HCT116 (cell line): ENCODE measurements around the gene CEP162. TPM values are rescaled to one million over a fixed set of nuclear protein-coding genes. Genes with fewer than 3 reads are reported as not detected.

Experiments used
- ATAC-seq: fragments of 200-7000 bp; cut with Tn5 transposase; 2 replicates; pipeline ENCODE4 v1.9.1; 2020; ENCODE audit warnings: mild to moderate bottlenecking, moderate library complexity
- BruUV-seq: library from RNA; stranded (reverse); fragments of 400-500 nt; replicated peaks from 2 replicates; lab custom pipeline; 2021; lab: Mats Ljungman, UMichigan
- CTCF ChIA-PET: fragments of 300-600 bp; sonication (Branson Sonifier 250); formaldehyde crosslinking; loops from one replicate; lab custom pipeline; 2021; ENCODE audit warnings: antibody characterized with exemption; lab: Charles Lee
- POLR2A ChIA-PET: fragments of 300-600, 350-600 bp; sonication (Branson Sonifier 250); formaldehyde crosslinking; loops from one replicate; lab custom pipeline; 2021; ENCODE audit warnings: antibody characterized with exemption; lab: Charles Lee
- RAD21 ChIA-PET, 2 experiments: fragments of 300-600 bp; sonication (Branson Sonifier 250); formaldehyde crosslinking; loops; one replicate each; lab custom pipeline; 2023; ENCODE audit warnings: low total read pairs in 2 of 2; ENCODE audit not compliant: uncharacterized antibody in 2 of 2, unreplicated experiment in 2 of 2, low non-redundant PET in 1 of 2; lab: Charles Lee
- DNase-seq: peaks from one replicate; pipeline ENCODE4 v3.0.0-alpha.2; 2010; ENCODE audit warnings: low read depth, low spot score
- H2AFZ ChIP-seq: fragments of 200-600 bp; shearing (Covaris generic), sonication (generic); 2 replicates; pipeline ENCODE4 v1.6.1; 2017; ENCODE audit warnings: low read depth, mixed run types, mixed read lengths, antibody characterized with exemption, low read length; ENCODE audit not compliant: poor library complexity, severe bottlenecking
- H3K27ac ChIP-seq: 2 replicates; pipeline ENCODE4 v1.5.1; 2012; ENCODE audit warnings: low read depth, low read length
- H3K27me3 ChIP-seq: fragments of 200-600 bp; sonication (generic); 2 replicates; pipeline ENCODE4 v1.6.1; 2016; ENCODE audit warnings: mixed run types, low read length, mixed read lengths; ENCODE audit not compliant: insufficient read depth
- H3K36me3 ChIP-seq, 2 experiments: fragments of 200-500 bp in 1 of 2; fragments of 200-600 bp in 1 of 2; sonication (Bioruptor generic) in 1 of 2; sonication (generic) in 1 of 2; 2 replicates each; pipeline versions ENCODE4 v1.5.1 to v1.6.1; 2014 to 2016; ENCODE audit warnings: low read length in 2 of 2, inconsistent platforms in 1 of 2, mixed read lengths in 1 of 2, mixed run types in 1 of 2; ENCODE audit not compliant: insufficient read depth in 2 of 2, control insufficient read depth in 1 of 2
- H3K4me1 ChIP-seq, 2 experiments: fragments of 200-600 bp in 1 of 2; sonication (generic) in 1 of 2; 2 replicates each; pipeline versions ENCODE4 v1.5.1 to v1.6.1; 2012 to 2017; ENCODE audit warnings: low read length in 2 of 2, inconsistent platforms in 1 of 2, mild to moderate bottlenecking in 1 of 2, mixed read lengths in 1 of 2, mixed run types in 1 of 2, moderate library complexity in 1 of 2; ENCODE audit not compliant: insufficient read depth in 2 of 2, control insufficient read depth in 1 of 2
- H3K4me2 ChIP-seq: fragments of 200-600 bp; sonication (generic); 2 replicates; pipeline ENCODE4 v1.6.1; 2017; ENCODE audit warnings: mixed run types, low read length, mixed read lengths
- H3K4me3 ChIP-seq, 2 experiments: fragments of 200-600 bp in 1 of 2; sonication (generic) in 1 of 2; replicated peaks in 1 of 2; 2 replicates each; pipeline ENCODE4 v1.5.1; 2011 to 2016; ENCODE audit warnings: low read length in 2 of 2, control low read depth in 1 of 2, low read depth in 1 of 2, mild to moderate bottlenecking in 1 of 2, mixed read lengths in 1 of 2, mixed run types in 1 of 2
- H3K79me2 ChIP-seq: fragments of 200-600 bp; sonication (generic); 2 replicates; pipeline ENCODE4 v1.6.1; 2017; ENCODE audit warnings: mild to moderate bottlenecking, mixed run types, low read length, moderate library complexity, mixed read lengths; ENCODE audit not compliant: insufficient read depth
- H3K9ac ChIP-seq: fragments of 200-600 bp; sonication (generic); 2 replicates; pipeline ENCODE4 v1.6.1; 2016; ENCODE audit warnings: low read length, mixed read lengths
- H3K9me2 ChIP-seq: fragments of 200-600 bp; sonication (generic), shearing (Covaris generic); 2 replicates; pipeline ENCODE4 v1.6.1; 2017; ENCODE audit warnings: mixed run types, mild to moderate bottlenecking, moderate library complexity; ENCODE audit not compliant: insufficient read depth
- H3K9me3 ChIP-seq, 2 experiments: fragments of 200-500 bp in 1 of 2; fragments of 200-600 bp in 1 of 2; sonication (Bioruptor generic) in 1 of 2; sonication (generic) in 1 of 2; 2 replicates each; pipeline ENCODE4 v1.6.1; 2014 to 2017; ENCODE audit warnings: low read length in 2 of 2, mixed read lengths in 2 of 2, inconsistent platforms in 1 of 2, low read depth in 1 of 2, mild to moderate bottlenecking in 1 of 2, mixed run types in 1 of 2, moderate library complexity in 1 of 2; ENCODE audit not compliant: control insufficient read depth in 1 of 2, insufficient read depth in 1 of 2
- H4K20me1 ChIP-seq: fragments of 200-600 bp; sonication (generic), shearing (Covaris generic); 2 replicates; pipeline ENCODE4 v1.6.1; 2017; ENCODE audit warnings: mixed run types, mild to moderate bottlenecking, moderate library complexity; ENCODE audit not compliant: insufficient read depth
- CBX3 ChIP-seq: IDR thresholded peaks from 2 replicates; pipeline ENCODE4 v1.6.1; 2012; ENCODE audit warnings: low read depth
- CEBPB ChIP-seq: IDR thresholded peaks from 2 replicates; pipeline ENCODE4 v1.6.1; 2012; ENCODE audit warnings: low read depth
- EZH2 ChIP-seq: fragments of 200-600 bp; sonication (generic); IDR thresholded peaks from 2 replicates; pipeline ENCODE4 v1.6.1; 2017; ENCODE audit warnings: antibody characterized with exemption, mixed run types
- EZH2phosphoT487 ChIP-seq: fragments of 200-600 bp; IDR thresholded peaks from 2 replicates; pipeline ENCODE4 v1.6.1; 2018; ENCODE audit warnings: antibody characterized with exemption, borderline replicate concordance
- POLR2A ChIP-seq: IDR thresholded peaks from 2 replicates; pipeline ENCODE4 v1.7.0; 2011; ENCODE audit warnings: borderline replicate concordance; ENCODE audit not compliant: insufficient read depth, insufficient read length; ENCODE audit errors: extremely low read depth
- POLR2AphosphoS5 ChIP-seq: IDR thresholded peaks from 2 replicates; pipeline ENCODE4 v1.6.1; 2011; ENCODE audit warnings: mild to moderate bottlenecking, low read depth, low read length, moderate library complexity
- SIN3A ChIP-seq: IDR thresholded peaks from 2 replicates; pipeline ENCODE4 v1.6.1; 2012; ENCODE audit warnings: low read depth
- SP1 ChIP-seq: IDR thresholded peaks from 2 replicates; pipeline ENCODE4 v1.6.1; 2012; ENCODE audit warnings: low read depth
- SRF ChIP-seq: IDR thresholded peaks from 2 replicates; pipeline ENCODE4 v1.6.1; 2012; ENCODE audit warnings: low read depth
- TCF7L2 ChIP-seq: IDR thresholded peaks from 2 replicates; pipeline ENCODE4 v1.7.0; 2011; ENCODE audit warnings: borderline replicate concordance, inconsistent platforms; ENCODE audit not compliant: insufficient read depth, insufficient read length; ENCODE audit errors: extremely low read depth
- YY1 ChIP-seq: IDR thresholded peaks from 2 replicates; pipeline ENCODE4 v1.6.1; 2011; ENCODE audit warnings: low read length, low read depth, moderate library complexity, mild to moderate bottlenecking; ENCODE audit not compliant: insufficient replicate concordance; ENCODE audit errors: extremely low read depth
- ZFX ChIP-seq: fragments of 450-650 bp; IDR thresholded peaks from 2 replicates; pipeline ENCODE4 v1.6.1; 2017
- ZNF274 ChIP-seq: fragments of 200-500 bp; sonication (Bioruptor generic); IDR thresholded peaks from 2 replicates; pipeline ENCODE4 v1.6.1; 2014; ENCODE audit warnings: mild to moderate bottlenecking, low read depth, low read length, inconsistent platforms
- intact Hi-C: fragments of 100-400 bp; cut with micrococcal nuclease; formaldehyde crosslinking; loops from 2 replicates; pipeline ENCODE4 v1.10.0; 2022
- total RNA-seq: library from RNA; stranded (reverse); gene quantifications from one replicate; pipeline ENCODE4 v1.2.1, GENCODE V29; 2021; ENCODE audit not compliant: unreplicated experiment
- TF ChIP-seq, protein P1 (sequence below): IDR thresholded peaks from 2 replicates; pipeline ENCODE4 v1.6.1; 2012

Gene CEP162
- total RNA-seq, 1 experiment from 2014 or later: 5.5 TPM

GRCh38 chr6:84268781-84269180 lies 41.3 kb upstream of the CEP162 start:
- no peak overlapping the region for H3K27ac ChIP-seq
- H3K9ac ChIP-seq: no peak overlapping the region
- no peak for ATAC-seq
- H3K27me3 ChIP-seq: peaks cover 3% of the 10 kb centered on the region; the same call in 1 of the 2 replicates
- TF ChIP-seq SIN3A (no peak), POLR2AphosphoS5 (no peak), ZNF274 (no peak), ZFX (no peak), SRF (no peak), SP1 (no peak), TCF7L2 (no peak), CBX3 (no peak), YY1 (no peak), CEBPB (no peak), EZH2phosphoT487 (no peak), POLR2A (no peak)
- TF ChIP-seq, protein P1, sequence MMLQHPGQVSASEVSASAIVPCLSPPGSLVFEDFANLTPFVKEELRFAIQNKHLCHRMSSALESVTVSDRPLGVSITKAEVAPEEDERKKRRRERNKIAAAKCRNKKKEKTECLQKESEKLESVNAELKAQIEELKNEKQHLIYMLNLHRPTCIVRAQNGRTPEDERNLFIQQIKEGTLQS: no peak
- H3K4me1 ChIP-seq: peaks cover 0 to 1% of the 10 kb centered on the region in 2 experiments; a peak in 1 of 4 replicates
- H3K36me3 ChIP-seq: no peaks in the 10 kb centered on the region
- ChIA-PET RAD21 (no interaction called here), POLR2A (no interaction called here), CTCF (no interaction called here)
- H3K4me2 ChIP-seq: no peak overlapping the region
- intact Hi-C loops: no loop called here
- no peak overlapping the region for H2AFZ ChIP-seq
- no TSS peak for BruUV-seq
- no peaks in the 10 kb centered on the region for H4K20me1 ChIP-seq
- H3K4me3 ChIP-seq: no peak overlapping the region
- no peaks in the 10 kb centered on the region for H3K79me2 ChIP-seq
- no peak for DNase-seq
- no peaks in the 10 kb centered on the region for H3K9me2 ChIP-seq
- H3K9me3 ChIP-seq: no peaks in the 10 kb centered on the region

GRCh38 chr6:84263557-84263956 lies 36.1 kb upstream of the CEP162 start:
- ChIA-PET CTCF (no interaction called here), POLR2A (no interaction called here), RAD21 (no interaction called here)
- Histone ChIP-seq H3K27me3 (peaks cover 35% of the 10 kb centered on the region; the same call in 1 of the 2 replicates), H3K79me2 (no peaks in the 10 kb centered on the region), H3K4me1 (peaks cover 0 to 6% of the 10 kb centered on the region in 2 experiments; a peak in 1 of 4 replicates), H3K4me3 (no peak overlapping the region), H3K9me3 (no peaks in the 10 kb centered on the region), H3K9me2 (no peaks in the 10 kb centered on the region), H3K4me2 (no peak overlapping the region), H2AFZ (no peak overlapping the region), H3K9ac (no peak overlapping the region), H4K20me1 (no peaks in the 10 kb centered on the region), H3K36me3 (no peaks in the 10 kb centered on the region)
- intact Hi-C loops: no loop called here
- ATAC-seq (peak; percentile 42; the same call in 1 of the 2 replicates), DNase-seq (no peak)
- no TSS peak for BruUV-seq
- no peak for TF ChIP-seq POLR2A
- no peak for TF ChIP-seq EZH2
- no peak for TF ChIP-seq CEBPB
- TF ChIP-seq TCF7L2: no peak
- TF ChIP-seq, all 23 proteins: peak for 0
- H3K27ac ChIP-seq: no peak overlapping the region
